Astrocyte of the spinal cord (primary cell): ENCODE data around the gene ITPRIP.

ENCODE experiments used
- DNase-seq: peaks from one replicate; pipeline ENCODE4 v3.0.0; 2011; ENCODE audit warnings: low read depth, low spot score
- H3K4me3 ChIP-seq: 2 replicates; pipeline ENCODE4 v1.5.1; 2011; ENCODE audit warnings: low read depth, mild to moderate bottlenecking, low read length, moderate library complexity
- in situ Hi-C: cut with HindIII; loops from 2 replicates; pipeline ENCODE4 v1.10.0; 2017; ENCODE audit warnings: low sequenced_read_pairs
- TF ChIP-seq, protein P1 (sequence below): IDR thresholded peaks from 2 replicates; pipeline ENCODE4 v1.5.1; 2012; ENCODE audit warnings: low read depth, mild to moderate bottlenecking, low read length, inconsistent platforms

ITPRIP gene

DNA sequence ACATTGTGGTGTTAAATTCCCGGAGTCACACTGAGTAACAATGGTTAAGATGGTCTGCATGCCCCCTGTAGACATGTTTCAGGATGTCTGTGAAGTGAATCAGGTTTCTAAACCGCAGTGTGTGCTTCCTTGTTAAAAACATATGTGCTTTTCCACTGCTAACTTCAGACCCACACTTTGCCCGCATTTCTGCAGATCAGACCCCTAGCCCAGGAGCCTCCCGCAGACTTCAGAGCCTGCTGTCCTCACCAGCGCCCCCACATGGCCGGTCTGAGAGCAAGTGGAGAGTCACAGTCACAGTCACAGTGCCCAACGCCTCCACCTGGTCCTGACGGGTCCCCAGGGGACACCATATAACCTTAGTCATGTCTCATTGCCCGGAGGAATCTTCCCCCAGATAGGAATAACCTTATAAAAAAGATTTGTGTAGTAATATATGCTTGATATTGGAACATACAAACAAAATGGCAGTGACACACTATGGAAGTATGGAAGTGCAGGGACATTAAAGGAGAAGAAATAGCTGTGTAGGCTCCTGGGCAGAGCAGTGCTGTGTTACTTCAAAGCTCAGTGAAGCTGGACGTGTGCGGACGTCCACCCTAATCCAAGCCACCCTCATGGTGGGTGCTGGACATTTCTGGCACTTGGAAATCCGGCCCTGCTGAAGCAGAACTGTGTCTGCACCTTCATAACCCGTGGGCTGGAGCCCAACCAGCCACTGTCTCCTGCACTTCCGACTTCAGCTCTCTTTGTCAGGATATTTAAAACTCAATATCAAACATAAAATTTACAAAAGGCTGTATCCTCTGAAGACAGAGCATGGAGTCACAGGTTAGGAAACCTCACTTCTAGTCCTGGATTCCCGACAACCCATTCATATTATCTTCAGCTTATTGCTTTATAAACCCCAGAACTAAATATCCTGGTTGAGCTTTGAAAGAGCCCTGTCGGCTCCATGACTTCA, 40.3 kb downstream of the ITPRIP start:
- in situ Hi-C loops = no loop called here
- TF ChIP-seq, protein P1, sequence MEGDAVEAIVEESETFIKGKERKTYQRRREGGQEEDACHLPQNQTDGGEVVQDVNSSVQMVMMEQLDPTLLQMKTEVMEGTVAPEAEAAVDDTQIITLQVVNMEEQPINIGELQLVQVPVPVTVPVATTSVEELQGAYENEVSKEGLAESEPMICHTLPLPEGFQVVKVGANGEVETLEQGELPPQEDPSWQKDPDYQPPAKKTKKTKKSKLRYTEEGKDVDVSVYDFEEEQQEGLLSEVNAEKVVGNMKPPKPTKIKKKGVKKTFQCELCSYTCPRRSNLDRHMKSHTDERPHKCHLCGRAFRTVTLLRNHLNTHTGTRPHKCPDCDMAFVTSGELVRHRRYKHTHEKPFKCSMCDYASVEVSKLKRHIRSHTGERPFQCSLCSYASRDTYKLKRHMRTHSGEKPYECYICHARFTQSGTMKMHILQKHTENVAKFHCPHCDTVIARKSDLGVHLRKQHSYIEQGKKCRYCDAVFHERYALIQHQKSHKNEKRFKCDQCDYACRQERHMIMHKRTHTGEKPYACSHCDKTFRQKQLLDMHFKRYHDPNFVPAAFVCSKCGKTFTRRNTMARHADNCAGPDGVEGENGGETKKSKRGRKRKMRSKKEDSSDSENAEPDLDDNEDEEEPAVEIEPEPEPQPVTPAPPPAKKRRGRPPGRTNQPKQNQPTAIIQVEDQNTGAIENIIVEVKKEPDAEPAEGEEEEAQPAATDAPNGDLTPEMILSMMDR = peak; percentile 84
- peak; percentile 91 for DNase-seq
- H3K4me3 ChIP-seq = no peak overlapping the region

GRCh38 chr10:104296687-104297436, 41.4 kb downstream of the ITPRIP start:
- no peak for DNase-seq
- TF ChIP-seq, protein P1 = no peak
- no peak overlapping the region for H3K4me3 ChIP-seq
- in situ Hi-C loops = no loop called here

GRCh38 chr10:104293781-104294321, 44.4 kb downstream of the ITPRIP start:
- TF ChIP-seq, protein P1 = no peak
- no peak for DNase-seq
- no peak overlapping the region for H3K4me3 ChIP-seq
- in situ Hi-C loops = no loop called here

DNA sequence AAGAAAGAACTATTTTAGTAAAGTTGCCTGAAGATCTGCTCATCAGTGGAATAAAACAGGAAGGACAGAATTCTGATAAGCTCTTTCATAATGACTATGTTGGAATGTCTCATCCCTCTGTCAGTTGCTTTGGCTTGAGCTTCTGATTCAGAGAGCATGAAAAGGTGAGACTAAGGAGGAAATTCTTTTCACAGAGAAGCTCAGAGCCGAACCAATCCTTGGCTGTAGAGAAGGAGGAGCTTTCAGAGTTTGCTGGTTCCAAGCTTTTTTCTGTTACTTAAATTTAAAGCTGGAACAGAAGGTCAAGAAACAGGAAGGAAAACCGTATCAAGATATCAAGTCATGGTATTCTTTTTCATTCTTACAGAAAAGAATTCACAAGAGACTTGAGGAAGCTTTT, 45.3 kb downstream of the ITPRIP start:
- H3K4me3 ChIP-seq = no peak overlapping the region
- peak; percentile 57 for DNase-seq
- in situ Hi-C loops = no loop called here
- TF ChIP-seq, protein P1 = no peak

DNA sequence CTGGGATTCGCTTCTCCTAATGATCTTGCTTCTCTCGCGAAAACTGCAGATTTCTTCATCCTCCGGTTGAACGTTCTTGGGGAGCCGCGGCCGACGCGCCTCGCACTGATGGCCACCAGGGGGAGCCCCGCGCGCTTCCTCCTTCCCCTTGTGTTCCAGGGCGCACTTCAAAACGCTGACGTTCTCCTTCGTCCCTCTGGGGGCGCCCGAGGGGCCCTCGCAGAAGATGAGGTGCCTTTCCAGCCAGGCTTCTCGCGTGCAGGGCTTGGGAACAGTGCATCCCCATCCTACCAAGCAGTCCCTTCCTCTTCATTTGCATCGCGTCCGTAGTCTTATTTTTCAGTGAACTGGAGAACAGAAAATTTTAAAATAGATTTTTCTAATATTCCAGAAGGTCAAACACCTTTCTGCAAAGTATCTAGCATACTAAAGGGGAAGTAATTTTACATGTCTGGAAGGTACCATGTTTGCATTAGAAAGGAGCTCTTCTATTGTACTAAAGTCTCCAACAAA, 46.8 kb downstream of the ITPRIP start:
- in situ Hi-C loops = no loop called here
- H3K4me3 ChIP-seq = no peak overlapping the region
- TF ChIP-seq, protein P1 = peak; percentile 100
- DNase-seq = peak; percentile 84

DNA sequence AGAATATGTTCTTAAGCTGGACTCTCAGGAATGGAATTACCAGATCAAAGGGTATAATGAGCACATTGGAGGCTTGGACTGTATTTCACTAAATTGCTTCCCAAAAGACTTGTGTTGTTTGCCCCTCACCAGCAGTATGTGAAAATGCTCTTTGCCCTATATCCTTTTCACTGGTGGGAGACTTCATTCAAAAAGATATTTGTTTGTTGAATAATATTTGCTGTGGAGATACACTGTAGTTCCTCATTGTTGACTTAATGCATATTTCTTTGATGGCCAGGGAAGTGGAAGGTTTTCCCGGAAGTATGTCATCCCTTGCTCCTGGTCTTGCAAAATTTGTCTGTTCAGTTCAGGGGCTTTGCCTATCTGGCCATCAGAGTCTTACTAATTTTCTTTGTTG, 49.9 kb downstream of the ITPRIP start:
- DNase-seq = no peak
- in situ Hi-C loops = no loop called here
- H3K4me3 ChIP-seq = no peak overlapping the region
- TF ChIP-seq, protein P1 = no peak
